Mesenchymal stem cell (in vitro differentiated cells and primary cell): Measurements from ENCODE around the gene CPT1B.

Experiments
- DNase-seq: peaks from one replicate; pipeline ENCODE4 v3.0.0-alpha.2; 2013
- H2AFZ ChIP-seq: one replicate; pipeline ENCODE4 v1.6.1; 2013; ENCODE audit warnings: low read depth, mild to moderate bottlenecking, control low read depth, inconsistent platforms, low read length, moderate library complexity
- H2AK5ac ChIP-seq: 2 replicates; pipeline ENCODE4 v1.6.1; 2013; ENCODE audit warnings: low read length, moderate library complexity, mild to moderate bottlenecking, inconsistent platforms; ENCODE audit not compliant: severe bottlenecking
- H2BK120ac ChIP-seq: one replicate; pipeline ENCODE4 v1.6.1; 2013; ENCODE audit warnings: low read depth, mild to moderate bottlenecking, inconsistent platforms, low read length, moderate library complexity
- H2BK12ac ChIP-seq, 2 experiments: one replicate each; pipeline ENCODE4 v1.6.1; 2013; ENCODE audit warnings: inconsistent platforms in 2 of 2, low read length in 2 of 2, mild to moderate bottlenecking in 2 of 2, moderate library complexity in 2 of 2, control low read depth in 1 of 2
- H2BK15ac ChIP-seq: one replicate; pipeline ENCODE4 v1.6.1; 2013; ENCODE audit warnings: mild to moderate bottlenecking, low read depth, inconsistent platforms; ENCODE audit not compliant: poor library complexity, severe bottlenecking
- H2BK5ac ChIP-seq: 2 replicates; pipeline ENCODE4 v1.6.1; 2013; ENCODE audit warnings: low read depth, mild to moderate bottlenecking, low read length, control low read depth, inconsistent platforms; ENCODE audit not compliant: poor library complexity, severe bottlenecking
- H3K14ac ChIP-seq, 2 experiments: one replicate each; pipeline ENCODE4 v1.6.1; 2013; ENCODE audit warnings: inconsistent platforms in 2 of 2, low read length in 2 of 2, control low read depth in 1 of 2, mild to moderate bottlenecking in 1 of 2, moderate library complexity in 1 of 2
- H3K18ac ChIP-seq, 2 experiments: one replicate each; pipeline ENCODE4 v1.6.1; 2013; ENCODE audit warnings: inconsistent platforms in 2 of 2, low read length in 2 of 2, control low read depth in 1 of 2, low read depth in 1 of 2, mild to moderate bottlenecking in 1 of 2
- H3K23ac ChIP-seq, 2 experiments: one replicate each; pipeline ENCODE4 v1.6.1; 2013; ENCODE audit warnings: inconsistent platforms in 2 of 2, low read length in 2 of 2, mild to moderate bottlenecking in 2 of 2, moderate library complexity in 2 of 2, control low read depth in 1 of 2
- H3K27ac ChIP-seq: 2 replicates; pipeline ENCODE4 v1.5.1; 2013; ENCODE audit warnings: mild to moderate bottlenecking, moderate library complexity, low read length, control low read depth, inconsistent platforms; ENCODE audit not compliant: poor library complexity, severe bottlenecking
- H3K27me3 ChIP-seq, 2 experiments: 2 replicates each; pipeline versions ENCODE4 v1.6.1 to v1.7.0; 2013; ENCODE audit warnings: low read length in 2 of 2, mild to moderate bottlenecking in 2 of 2, moderate library complexity in 2 of 2, control low read depth in 1 of 2, inconsistent platforms in 1 of 2; ENCODE audit not compliant: control insufficient read depth in 1 of 2, insufficient read depth in 1 of 2
- H3K36me3 ChIP-seq, 2 experiments: 2 replicates each; pipeline versions ENCODE4 v1.6.1 to v1.7.0; 2013; ENCODE audit warnings: low read length in 2 of 2, control low read depth in 1 of 2, inconsistent platforms in 1 of 2, low read depth in 1 of 2, mild to moderate bottlenecking in 1 of 2; ENCODE audit not compliant: insufficient read depth in 2 of 2, control insufficient read depth in 1 of 2
- H3K4ac ChIP-seq, 2 experiments: one replicate each; pipeline ENCODE4 v1.6.1; 2013; ENCODE audit warnings: inconsistent platforms in 2 of 2, low read length in 2 of 2, mild to moderate bottlenecking in 2 of 2, moderate library complexity in 2 of 2, control low read depth in 1 of 2, low read depth in 1 of 2
- H3K4me1 ChIP-seq: 2 replicates; pipeline ENCODE4 v1.6.1; 2013; ENCODE audit warnings: low read depth, low read length, control low read depth; ENCODE audit not compliant: control insufficient read depth, insufficient read depth
- H3K4me2 ChIP-seq: 2 replicates; pipeline ENCODE4 v1.6.1; 2013; ENCODE audit warnings: low read length, mild to moderate bottlenecking, inconsistent platforms; ENCODE audit not compliant: poor library complexity, severe bottlenecking
- H3K4me3 ChIP-seq, 2 experiments: 2 replicates each; pipeline versions ENCODE4 v1.5.1 to v1.7.0; 2013; ENCODE audit warnings: low read length in 2 of 2, mild to moderate bottlenecking in 2 of 2, control low read depth in 1 of 2, low read depth in 1 of 2; ENCODE audit not compliant: insufficient read depth in 1 of 2
- H3K79me1 ChIP-seq: replicated peaks from 2 replicates; pipeline ENCODE4 v1.6.1; 2013; ENCODE audit warnings: mild to moderate bottlenecking, control low read depth, low read length, inconsistent platforms; ENCODE audit not compliant: poor library complexity, severe bottlenecking
- H3K9ac ChIP-seq: 2 replicates; pipeline ENCODE4 v1.7.0; 2013; ENCODE audit warnings: mild to moderate bottlenecking, low read length, moderate library complexity
- H3K9me3 ChIP-seq: 2 replicates; pipeline ENCODE4 v1.7.0; 2013; ENCODE audit warnings: mild to moderate bottlenecking, low read length; ENCODE audit not compliant: control insufficient read depth
- H4K8ac ChIP-seq: one replicate; pipeline ENCODE4 v1.6.1; 2013; ENCODE audit warnings: inconsistent platforms, mild to moderate bottlenecking, low read length, moderate library complexity
- H4K91ac ChIP-seq: one replicate; pipeline ENCODE4 v1.6.1; 2013; ENCODE audit warnings: mild to moderate bottlenecking, low read length, inconsistent platforms
- WGBS: methylation state at CpG from one replicate; pipeline ENCODE4 v1.1.7; 2013; ENCODE audit warnings: mixed read lengths; 5-methylcytosine and 5-hydroxymethylcytosine counted together

The CPT1B gene

GRCh38 chr22:50573491-50574382, 4.5 kb downstream of the CPT1B start:
- no peak overlapping the region for H3K14ac ChIP-seq
- H3K4me2 ChIP-seq: no peak overlapping the region
- WGBS: 95% methylated on average over 26 of the region's 26 CpGs
- H2BK15ac ChIP-seq: no peak overlapping the region
- no peak overlapping the region for H3K4ac ChIP-seq
- H2AK5ac ChIP-seq: no peak overlapping the region
- H2BK120ac ChIP-seq: no peak overlapping the region
- H3K36me3 ChIP-seq: peaks cover 0 to 90% of the 10 kb centered on the region in 2 experiments
- H3K9ac ChIP-seq: no peak overlapping the region
- no peak overlapping the region for H3K18ac ChIP-seq
- H3K79me1 ChIP-seq: no peaks in the 10 kb centered on the region
- H3K27me3 ChIP-seq: peaks cover 0 to 14% of the 10 kb centered on the region in 2 experiments
- no peak overlapping the region for H3K23ac ChIP-seq
- no peak overlapping the region for H4K91ac ChIP-seq
- no peak overlapping the region for H2AFZ ChIP-seq
- H4K8ac ChIP-seq: no peak overlapping the region
- no peak overlapping the region for H3K27ac ChIP-seq
- no peaks in the 10 kb centered on the region for H3K9me3 ChIP-seq
- no peak overlapping the region for H2BK5ac ChIP-seq
- peaks cover 18% of the 10 kb centered on the region for H3K4me1 ChIP-seq
- no peak for DNase-seq
- no peak overlapping the region for H3K4me3 ChIP-seq
- no peak overlapping the region for H2BK12ac ChIP-seq

GRCh38 chr22:50572965-50573364, 5.3 kb downstream of the CPT1B start:
- Histone ChIP-seq H3K79me1 (no peaks in the 10 kb centered on the region), H2BK120ac (no peak overlapping the region), H3K4me2 (no peak overlapping the region), H2BK12ac (no peak overlapping the region), H4K8ac (no peak overlapping the region), H3K4me1 (peaks cover 16% of the 10 kb centered on the region), H3K14ac (no peak overlapping the region), H3K18ac (no peak overlapping the region), H3K36me3 (peaks cover 0 to 89% of the 10 kb centered on the region in 2 experiments), H4K91ac (peak overlapping the region; percentile 58), H3K9ac (no peak overlapping the region), H2BK5ac (no peak overlapping the region), H3K4ac (no peak overlapping the region), H3K9me3 (no peaks in the 10 kb centered on the region), H2AFZ (no peak overlapping the region), H3K4me3 (no peak overlapping the region), H2BK15ac (no peak overlapping the region), H3K23ac (no peak overlapping the region), H3K27ac (no peak overlapping the region), H3K27me3 (peaks cover 0 to 14% of the 10 kb centered on the region in 2 experiments), H2AK5ac (no peak overlapping the region)
- no peak for DNase-seq
- 95% methylated on average over 9 of the region's 11 CpGs for WGBS

GRCh38 chr22:50571264-50572175, 6.7 kb downstream of the CPT1B start:
- no peak for DNase-seq
- peaks cover 9% of the 10 kb centered on the region for H3K4me1 ChIP-seq
- no peak overlapping the region for H3K14ac ChIP-seq
- H3K4me3 ChIP-seq: no peak overlapping the region
- no peak overlapping the region for H2AK5ac ChIP-seq
- H4K8ac ChIP-seq: no peak overlapping the region
- H3K9ac ChIP-seq: no peak overlapping the region
- H2BK120ac ChIP-seq: no peak overlapping the region
- H3K27me3 ChIP-seq: peaks cover 0 to 2% of the 10 kb centered on the region in 2 experiments
- WGBS: 95% methylated on average over 26 of the region's 26 CpGs
- no peak overlapping the region for H2BK5ac ChIP-seq
- H3K36me3 ChIP-seq: peaks cover 0 to 82% of the 10 kb centered on the region in 2 experiments
- H3K18ac ChIP-seq: no peak overlapping the region
- H3K4me2 ChIP-seq: no peak overlapping the region
- no peak overlapping the region for H3K23ac ChIP-seq
- H3K4ac ChIP-seq: no peak overlapping the region
- H4K91ac ChIP-seq: no peak overlapping the region
- H2AFZ ChIP-seq: no peak overlapping the region
- no peak overlapping the region for H3K27ac ChIP-seq
- no peaks in the 10 kb centered on the region for H3K9me3 ChIP-seq
- H2BK15ac ChIP-seq: no peak overlapping the region
- no peaks in the 10 kb centered on the region for H3K79me1 ChIP-seq
- H2BK12ac ChIP-seq: no peak overlapping the region

GRCh38 chr22:50570861-50571260, 7.4 kb downstream of the CPT1B start:
- peaks cover 0 to 77% of the 10 kb centered on the region in 2 experiments for H3K36me3 ChIP-seq
- H2BK5ac ChIP-seq: no peak overlapping the region
- H3K9me3 ChIP-seq: no peaks in the 10 kb centered on the region
- no peak overlapping the region for H2AK5ac ChIP-seq
- no peaks in the 10 kb centered on the region for H3K79me1 ChIP-seq
- H3K4me3 ChIP-seq: no peak overlapping the region
- no peak overlapping the region for H3K4me2 ChIP-seq
- H2BK15ac ChIP-seq: no peak overlapping the region
- no peak overlapping the region for H3K18ac ChIP-seq
- H2AFZ ChIP-seq: no peak overlapping the region
- H4K8ac ChIP-seq: no peak overlapping the region
- peak overlapping the region; percentile 16 for H4K91ac ChIP-seq
- no peak overlapping the region for H3K23ac ChIP-seq
- no peak overlapping the region for H3K14ac ChIP-seq
- no peak overlapping the region for H3K27ac ChIP-seq
- H3K4me1 ChIP-seq: peaks cover 9% of the 10 kb centered on the region
- DNase-seq: no peak
- H2BK120ac ChIP-seq: no peak overlapping the region
- H3K9ac ChIP-seq: no peak overlapping the region
- H3K4ac ChIP-seq: no peak overlapping the region
- no peaks in the 10 kb centered on the region for H3K27me3 ChIP-seq
- no peak overlapping the region for H2BK12ac ChIP-seq
- WGBS: 95% methylated on average over 12 of the region's 12 CpGs
